Stimulated activated CD8-positive, alpha-beta memory T cell treated with anti-CD3 and anti-CD28 coated beads, Interleukin-7, amount 100 ng/mL, for 4 hours (primary cell): ENCODE results near the gene PPFIBP2.

Experiments used
- DNase-seq, 2 donors: peaks; one replicate each; pipeline ENCODE4 v3.0.0-alpha.2; 2020; ENCODE audit warnings: low read depth in 2 of 2

Gene PPFIBP2

DNA sequence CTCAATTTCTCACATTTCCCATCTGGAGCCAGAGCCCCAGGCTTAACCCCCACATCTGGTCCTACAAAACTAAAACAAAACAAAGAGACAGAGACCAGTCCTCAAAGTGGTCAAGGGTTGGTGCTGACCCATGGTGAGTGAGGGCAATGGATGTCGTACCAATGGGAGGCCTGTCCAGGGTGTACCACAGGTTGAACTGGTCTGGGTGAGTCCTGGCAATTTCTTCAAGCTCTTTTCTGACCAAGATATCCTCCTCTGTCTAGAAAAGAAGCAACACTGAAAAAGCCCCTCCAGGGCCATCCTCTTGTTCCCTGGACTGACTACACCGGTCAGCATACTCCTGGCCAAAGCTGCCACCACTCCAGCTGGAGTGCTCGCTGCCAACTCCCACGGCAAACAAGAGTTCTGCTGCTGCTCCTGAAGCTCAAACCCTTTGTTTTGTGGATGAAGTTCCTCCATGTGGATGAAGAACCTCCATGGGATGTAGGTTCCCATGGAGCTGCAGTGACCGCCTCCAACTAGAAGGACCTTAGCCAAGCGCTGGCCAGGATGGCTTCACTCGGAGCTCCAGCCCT is 152.6 kb downstream of the PPFIBP2 start:
- DNase-seq: no peak

DNA sequence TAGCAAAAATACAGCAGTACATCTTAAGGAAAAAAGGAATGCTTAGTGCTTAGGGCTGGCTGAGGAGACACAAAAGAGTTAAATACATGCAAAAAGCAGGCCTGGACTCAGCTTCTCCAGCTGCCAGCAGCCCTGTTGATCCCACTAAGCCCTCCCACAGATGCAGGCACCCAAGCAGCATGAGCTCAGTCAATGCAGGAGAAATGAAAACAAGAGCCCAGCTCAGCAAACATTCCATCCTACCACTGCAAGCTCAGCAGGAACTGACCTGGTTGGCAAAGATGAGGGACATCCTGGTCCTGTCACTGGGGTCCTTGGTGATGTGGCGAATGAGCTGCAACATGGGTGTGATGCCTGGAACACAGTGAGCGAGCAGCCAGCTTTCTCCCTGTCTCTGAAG is 153.7 kb downstream of the PPFIBP2 start:
- no peak for DNase-seq

DNA sequence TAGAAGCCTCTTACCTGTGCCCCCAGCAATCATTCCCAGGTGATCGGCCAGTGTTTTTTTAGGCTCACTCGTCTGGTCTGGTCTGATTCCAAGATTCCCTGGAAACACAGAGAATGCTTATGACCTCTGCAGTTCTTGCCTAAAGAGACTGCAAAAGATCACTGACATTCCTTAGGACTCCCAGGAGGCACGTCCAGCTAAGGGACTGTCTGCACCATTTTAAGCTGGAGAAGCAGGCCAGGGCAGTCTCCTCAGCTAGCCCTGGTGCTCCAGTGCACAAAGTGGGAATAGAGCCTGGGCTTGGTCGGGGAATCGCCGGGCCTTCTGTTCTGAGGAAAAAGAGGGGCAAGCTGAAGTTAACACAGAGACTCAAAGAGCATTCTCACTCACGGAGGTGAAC is 154.7 kb downstream of the PPFIBP2 start:
- no peak for DNase-seq

DNA sequence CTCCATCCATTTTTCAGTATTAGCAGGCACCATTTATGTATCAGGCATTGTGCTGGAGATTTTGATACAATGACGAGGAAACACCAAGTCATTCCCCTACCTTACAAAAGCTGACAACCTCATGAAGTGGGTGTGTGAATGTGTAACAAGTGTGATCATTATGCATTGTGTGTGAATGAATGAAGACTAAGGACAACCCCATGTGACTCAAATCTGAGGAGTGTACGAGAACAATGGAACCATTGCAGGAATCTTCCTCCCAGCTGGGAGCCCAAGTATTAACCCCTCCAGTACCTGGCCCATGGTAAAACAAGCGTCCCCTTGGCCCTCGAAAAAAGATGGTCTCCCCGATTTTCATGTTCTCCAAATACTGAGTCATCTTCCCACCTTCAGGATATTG is 155.1 kb downstream of the PPFIBP2 start:
- DNase-seq: no peak

DNA sequence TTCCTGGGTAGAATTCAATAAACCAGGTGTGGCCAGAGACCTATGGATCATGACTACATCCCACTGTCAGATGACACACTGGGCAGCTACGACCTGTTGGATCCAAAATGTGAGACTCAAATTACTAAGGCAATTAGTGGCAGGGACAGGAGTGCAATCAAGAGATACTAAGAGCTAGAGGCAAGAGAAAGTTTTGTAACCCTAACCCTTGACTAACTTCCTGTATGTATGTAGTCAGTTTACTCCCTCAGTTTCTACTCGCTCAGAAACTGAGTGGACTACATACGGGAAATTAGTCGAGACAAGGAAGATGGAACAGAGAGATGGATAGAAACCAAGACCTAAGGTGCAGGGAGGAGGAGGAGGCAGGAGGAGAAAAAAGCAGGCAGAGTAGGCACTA is 156.8 kb downstream of the PPFIBP2 start:
- DNase-seq: no peak

DNA sequence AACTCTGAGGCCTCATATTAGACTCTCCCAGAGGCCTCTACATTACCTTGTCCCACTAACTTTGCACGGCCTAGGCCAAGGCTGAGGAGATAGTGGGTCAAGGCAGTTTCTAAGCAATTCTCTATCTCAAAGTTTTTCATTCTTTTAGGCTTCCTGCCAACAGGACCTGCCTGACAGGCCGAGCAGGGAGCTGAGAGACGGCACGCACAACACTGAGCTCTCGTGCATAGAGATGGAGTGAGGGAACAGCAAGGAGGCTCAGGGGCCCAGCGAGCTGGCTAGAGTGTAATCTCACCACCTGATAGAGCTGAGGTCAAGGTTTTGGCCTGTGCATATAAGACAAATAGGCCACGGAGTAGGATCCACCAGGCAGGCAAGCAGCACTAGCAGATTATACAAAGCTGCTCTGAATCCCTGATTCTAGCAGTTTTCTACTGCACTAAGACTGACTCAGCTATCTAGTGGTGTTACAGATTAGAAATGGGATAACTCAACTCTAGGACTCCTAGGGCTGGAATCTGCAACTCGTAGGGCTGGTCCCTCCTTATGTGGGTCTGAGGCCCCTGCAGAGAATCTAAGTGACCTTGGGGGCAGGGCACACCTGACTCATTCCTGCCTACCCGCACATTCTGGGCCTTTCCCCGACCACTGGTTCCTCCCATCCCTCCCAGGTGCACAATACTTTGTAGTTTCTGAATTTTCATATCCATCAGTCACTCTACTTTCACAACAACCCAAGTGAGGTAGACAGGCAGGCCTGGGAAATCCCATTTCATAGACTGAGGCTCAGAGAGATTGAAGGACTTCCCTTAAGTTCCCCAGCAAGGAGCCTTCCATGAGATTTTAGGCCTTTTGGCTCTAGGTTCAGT is 157.8 kb downstream of the PPFIBP2 start:
- no peak for DNase-seq

DNA sequence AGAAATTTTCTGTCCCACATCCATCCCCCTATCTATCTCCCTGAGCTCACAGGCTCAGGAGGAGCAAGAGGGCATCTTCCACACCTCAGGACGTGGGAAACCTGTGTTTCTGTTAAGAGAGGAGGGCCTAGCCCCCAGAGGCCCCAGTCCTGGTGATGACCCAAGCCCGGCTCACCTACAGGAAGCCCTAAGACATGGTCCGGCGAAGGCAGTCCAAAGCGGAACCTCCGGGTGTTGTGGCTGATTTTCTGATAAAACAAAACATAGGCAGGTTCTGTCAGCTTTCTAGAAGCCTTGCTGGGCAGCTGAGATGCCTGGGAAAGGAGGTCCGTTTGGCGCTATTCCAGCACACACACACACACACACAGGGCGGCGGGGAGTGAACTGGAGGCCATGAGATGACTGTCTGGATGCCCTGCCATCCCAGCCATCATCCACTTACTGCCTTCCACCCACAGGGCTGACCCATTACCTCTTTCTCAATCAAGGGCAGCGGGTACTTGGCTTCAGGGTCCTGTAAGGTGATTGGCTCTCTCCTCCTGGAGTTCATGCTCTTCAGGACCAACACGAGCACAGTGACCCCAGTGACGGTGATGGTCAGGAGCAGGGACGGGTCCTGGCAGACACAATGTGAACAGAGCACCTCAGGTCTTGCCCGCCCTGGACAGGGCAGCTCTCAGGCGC is 158.6 kb downstream of the PPFIBP2 start:
- no peak for DNase-seq

DNA sequence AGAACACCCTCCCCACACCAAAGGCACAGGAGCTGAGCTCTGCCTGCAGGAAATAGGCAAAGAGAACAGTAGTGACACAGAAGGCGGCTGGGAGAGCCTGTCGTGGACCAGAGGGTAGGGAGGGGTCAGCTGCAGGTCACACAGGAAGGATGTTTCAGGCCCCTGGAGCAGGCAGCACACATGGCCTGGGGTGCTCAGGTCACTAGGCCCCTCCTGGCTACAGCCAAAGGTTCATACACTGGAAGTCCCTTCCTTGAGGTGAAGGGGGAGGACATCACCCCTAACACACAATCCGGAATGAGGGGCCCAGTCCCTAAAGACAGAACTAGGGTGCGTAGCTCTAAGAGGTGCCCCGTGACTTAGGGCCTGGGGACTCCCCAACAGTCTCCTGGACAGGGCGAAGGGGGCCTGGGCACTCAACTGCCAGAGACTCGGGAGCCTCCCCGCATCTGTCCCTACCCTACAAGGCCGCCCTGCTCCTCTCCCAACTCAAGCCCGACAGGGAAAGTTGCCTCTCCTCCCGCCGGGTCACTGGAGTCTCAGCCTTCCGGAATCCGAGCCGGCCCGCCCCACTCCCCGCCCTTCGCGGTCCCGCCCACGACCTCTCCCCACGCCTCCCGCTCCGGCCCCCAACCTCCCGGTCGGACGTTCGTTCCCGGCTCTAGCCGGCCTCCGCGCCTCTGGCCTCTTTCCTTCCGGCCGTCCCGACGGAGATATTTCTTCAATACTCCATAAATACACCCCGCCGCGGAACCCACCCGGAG is 159.3 kb downstream of the PPFIBP2 start, which contains the start of gene CYB5R2:
CYB5R2 (minus strand) TSS at position 541 of the 764 bp plus-strand sequence. CDS start 675 bp downstream, outside the sequence.
- no peak for DNase-seq

DNA sequence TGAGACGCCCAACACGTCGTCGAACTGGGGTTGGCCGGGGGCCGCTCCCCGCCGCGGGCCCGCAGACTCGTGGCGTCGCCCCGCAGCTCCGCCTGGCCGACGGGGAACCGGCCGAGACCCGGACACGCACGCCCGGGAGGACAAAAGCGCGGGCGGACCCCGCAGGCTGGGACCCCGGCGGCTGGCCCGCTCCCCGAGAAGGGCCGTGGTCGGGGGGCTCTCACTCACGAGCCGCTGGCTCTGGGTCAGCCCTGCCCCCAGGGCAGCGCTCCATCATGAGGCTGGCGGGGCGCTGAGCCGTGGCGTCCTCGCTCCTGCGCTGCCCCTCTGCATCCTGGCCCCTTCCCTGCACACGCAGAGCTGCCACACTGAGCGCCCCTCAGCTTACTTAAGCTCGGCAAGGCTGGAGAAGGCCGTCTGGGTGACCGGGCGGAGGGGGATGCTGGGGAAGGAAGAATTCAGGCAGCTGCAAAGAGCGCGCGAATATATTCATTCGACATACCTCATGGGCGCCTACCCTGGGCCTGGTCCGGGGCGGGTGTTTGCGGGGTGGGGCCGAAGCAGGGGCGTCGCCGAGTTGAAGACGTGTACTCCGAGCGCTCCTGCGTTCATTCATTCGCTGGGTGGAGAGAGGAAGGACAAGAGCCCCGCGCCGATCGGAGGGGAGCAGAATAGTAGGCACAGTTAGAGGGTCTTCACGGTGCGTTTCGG is 160.1 kb downstream of the PPFIBP2 start:
- no peak for DNase-seq

DNA sequence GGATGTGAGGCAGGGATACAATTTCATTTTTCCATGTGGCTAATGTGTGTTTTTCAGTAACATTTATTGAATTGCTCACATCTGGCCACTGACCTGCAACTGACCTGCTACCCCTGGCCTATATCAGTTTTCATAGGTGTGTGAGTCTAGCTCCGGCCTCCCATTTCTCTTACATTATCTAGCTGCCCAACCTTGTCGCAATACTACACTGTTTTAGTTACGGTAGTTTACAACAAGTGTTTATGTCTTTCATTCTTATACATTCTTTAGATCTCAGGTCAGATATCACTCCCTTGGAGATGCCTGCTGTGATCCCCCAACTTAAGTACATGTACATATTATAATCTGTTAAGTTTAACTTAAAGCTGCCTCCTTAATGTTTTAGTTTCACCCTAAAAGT is 161.8 kb downstream of the PPFIBP2 start:
- DNase-seq: no peak

DNA sequence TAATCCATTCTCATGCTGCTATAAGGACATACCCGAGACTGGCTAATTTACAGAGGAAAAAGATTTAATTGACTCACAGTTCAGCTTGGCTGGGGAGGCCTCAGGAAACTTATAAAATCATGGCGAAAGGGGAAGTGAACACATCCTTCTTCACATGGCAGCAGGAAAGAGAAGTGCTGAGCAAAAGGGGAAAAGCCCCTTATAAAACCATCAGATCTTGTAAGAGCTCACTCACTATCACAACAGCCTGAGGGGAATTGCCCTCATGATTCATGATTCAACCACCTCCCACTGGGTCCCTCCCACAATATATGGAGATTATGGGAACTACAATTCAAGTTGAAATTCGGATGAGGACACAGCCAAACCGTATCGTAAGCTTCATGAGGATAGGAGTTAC is 163.3 kb downstream of the PPFIBP2 start:
- no peak for DNase-seq

DNA sequence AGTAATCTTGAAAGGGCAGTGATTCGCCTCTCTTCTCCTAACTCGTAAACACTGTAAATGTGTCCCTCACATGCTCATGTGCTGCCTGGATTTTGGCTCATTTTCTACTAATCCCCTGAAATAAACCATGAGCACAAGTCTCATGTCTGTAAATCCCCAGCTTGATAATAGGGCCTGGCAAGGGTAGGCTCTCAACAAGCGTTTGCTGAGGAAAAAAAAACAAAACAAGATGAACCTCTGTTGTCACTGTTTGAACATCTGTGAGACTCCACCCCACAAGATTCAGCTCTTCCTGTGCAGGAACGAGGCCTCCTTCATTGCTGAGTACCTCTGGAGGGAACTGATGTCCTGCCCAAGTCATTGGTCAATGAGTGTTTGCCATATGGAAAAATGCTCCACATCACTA is 164.0 kb downstream of the PPFIBP2 start:
- no peak for DNase-seq

DNA sequence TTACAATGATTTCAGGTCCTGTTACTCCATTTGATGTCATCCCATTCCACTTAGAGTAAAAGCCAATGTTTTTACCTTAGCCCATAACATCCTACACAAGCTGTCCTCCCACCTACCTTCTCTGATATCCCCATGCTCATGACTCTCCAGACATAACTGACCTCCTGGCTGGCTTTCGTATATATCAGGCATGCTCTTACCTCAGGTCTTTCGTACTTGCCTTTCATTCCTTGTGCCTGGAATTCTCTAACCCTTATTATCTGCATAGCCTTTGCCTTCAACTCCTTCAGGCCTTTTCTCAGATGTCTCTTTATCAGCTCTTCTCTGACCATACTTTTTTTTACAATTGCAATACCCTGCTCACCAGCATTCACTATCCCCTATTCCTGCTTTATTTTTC is 169.8 kb downstream of the PPFIBP2 start:
- DNase-seq: no peak

DNA sequence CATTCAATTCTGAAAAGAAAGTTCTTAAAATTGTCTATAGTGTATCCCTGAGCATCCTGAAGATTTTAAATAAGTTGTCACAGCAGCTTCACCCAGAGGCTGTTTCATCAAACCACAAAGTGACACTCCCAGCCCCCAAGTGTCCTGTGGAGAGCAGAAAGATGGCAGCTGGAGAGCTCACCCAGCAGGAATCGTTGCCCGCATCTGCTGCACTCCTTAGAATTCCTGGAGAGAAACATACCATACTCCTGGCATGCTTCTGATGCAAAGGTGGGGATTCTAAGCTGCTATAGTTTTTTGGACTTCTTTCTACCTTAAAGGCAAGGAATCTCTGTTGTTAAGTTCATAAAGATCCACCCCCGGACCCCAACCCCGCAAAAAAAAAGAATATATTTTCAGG is 173.0 kb downstream of the PPFIBP2 start:
- DNase-seq: no peak

DNA sequence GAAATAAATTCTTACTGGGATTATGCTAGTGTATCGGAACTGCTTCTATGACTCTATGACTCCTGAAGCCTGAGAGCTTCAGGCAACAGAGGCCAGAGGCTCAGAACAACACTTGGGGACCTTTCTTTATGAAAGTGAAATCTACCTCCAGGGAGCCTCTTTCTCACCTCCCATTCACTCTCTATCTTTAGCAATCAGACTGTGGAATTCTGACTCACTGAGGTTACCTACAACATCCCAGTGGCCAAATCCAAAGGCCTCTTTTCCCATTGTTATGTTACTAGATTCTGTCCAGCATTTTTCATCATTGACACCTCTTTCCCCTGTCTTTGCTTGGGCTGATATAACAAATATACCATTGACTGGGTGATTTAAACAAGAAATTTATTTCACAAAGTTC is 173.6 kb downstream of the PPFIBP2 start:
- no peak for DNase-seq

DNA sequence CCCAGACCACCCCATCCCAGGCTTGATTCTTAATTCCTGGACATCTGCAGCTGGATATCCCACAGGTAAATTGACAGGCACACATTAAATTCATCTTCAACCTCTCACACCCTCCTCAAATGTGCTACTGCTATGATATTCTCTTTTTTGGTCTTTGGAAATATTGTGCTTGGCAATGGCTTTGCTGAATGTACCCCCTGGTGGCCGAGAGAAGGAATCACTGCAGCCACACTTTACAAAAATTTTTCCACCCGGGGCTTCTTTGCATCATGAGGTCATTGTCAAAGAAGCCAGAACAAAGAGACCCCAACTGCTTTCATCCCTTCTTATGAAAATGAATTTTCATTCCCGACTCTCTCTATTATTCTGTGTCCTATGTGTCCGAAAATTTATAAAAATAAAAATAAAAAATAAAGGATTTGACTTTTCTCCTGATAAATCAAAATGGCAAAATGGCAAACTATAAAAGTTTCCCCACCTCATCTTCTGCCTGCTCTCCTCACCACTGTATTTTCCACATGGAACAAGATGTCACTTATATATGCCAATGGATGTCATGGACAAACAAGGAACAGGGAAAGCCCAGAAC is 174.5 kb downstream of the PPFIBP2 start:
- DNase-seq: no peak

DNA sequence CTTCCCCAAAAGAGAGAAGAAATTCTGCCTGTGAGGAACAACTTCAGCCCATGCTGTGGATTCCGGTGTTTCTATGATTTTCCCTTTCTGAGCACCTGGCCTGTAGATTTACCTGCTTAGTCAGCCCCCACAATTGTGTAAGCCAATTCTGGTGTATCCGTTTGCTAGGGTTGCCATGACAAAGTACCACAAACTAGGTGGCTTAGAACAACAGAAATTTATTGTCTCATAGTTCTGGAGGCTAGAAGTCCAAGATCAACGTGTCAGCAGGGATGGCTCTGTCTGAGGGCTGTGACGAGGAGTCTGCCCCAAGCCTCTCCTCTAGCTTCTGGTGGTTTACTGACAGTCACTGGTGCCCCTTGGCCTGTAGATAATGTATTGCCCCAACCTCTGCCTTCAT is 175.4 kb downstream of the PPFIBP2 start:
- no peak for DNase-seq

DNA sequence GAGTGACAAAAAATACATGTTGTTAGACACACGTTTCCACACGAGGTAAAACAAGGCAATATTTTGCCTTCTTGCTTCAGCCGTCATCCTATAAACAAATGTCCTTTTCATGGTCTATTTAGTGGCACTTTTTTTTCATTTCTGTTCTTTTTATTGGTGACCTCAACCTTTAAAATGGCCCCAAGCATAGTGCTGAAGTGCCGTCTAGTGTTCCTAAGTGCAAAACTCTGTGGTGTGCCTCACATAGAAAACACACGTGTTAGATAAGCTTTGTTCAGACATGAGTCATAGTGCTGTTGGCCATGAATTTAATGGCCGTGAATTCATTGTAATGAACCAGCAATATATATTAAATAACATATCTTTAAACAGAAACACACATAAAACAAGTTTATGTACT is 176.8 kb downstream of the PPFIBP2 start:
- DNase-seq: no peak

DNA sequence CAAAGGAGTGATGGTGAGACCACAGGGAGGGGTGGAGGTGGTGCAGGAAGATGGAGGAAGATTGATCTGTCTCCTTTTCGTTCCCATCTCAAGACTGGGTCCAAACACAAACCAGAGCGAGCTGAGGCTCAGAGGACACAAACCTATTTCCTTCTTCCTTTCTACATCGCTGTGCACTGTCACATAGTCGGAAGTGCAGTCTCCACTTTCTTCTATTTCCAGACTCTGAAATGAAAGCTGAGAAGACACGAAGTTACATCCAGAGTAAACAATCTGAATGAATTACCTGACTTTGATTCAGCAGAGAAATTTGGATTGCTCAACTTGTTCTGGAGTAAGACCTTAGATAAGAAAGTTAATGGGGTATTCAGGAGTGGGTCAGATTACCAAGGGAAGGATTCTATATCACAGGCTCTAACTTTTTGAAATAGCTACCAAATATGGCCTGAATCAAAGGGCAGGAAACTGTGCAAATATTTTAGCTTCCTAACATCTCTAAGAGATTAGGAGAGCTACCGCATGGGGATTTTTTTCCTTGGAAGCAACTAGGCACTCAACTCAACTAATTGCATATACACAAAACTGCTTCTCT is 178.1 kb downstream of the PPFIBP2 start:
- no peak for DNase-seq

DNA sequence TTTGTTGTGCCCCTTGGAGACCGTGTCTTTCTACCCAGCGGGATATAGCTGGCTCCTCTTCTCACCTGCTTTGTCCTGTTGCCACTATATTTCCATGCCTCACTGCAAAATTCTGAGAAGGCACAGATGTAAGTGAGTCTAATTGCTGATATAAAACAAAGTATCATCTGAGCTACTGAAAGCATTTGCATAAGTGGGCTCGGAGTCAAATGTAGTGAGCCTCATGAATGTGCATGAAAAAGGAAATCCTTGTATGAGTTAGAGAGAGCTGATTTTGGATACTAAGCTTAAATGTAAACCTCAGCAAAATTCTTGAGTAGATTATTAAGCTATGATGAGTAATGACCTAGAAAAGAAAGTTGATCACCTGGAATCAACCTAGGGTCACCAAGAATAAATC is 178.6 kb downstream of the PPFIBP2 start:
- DNase-seq: no peak

DNA sequence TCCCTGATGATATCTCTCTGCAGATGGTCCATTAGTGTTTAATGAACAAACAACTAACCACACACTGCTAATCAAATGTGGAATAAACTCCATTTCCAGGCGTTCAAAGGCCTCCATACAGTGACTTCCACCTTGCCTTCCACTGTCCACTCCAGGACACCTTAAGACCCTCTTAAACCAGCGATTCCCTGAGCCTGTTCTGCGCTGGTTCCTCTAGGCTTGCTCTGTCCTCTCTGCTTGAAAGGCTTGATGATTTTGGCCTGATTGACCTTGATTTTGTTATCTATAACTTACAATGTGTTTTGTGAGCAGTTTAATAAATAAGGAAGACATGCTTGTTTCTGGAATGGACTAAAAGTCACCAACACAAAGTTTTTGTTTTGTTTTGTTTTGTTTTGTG is 180.4 kb downstream of the PPFIBP2 start:
- no peak for DNase-seq
